Measurements from ENCODE around the gene TMED3. TPM values are rescaled to one million over a fixed set of nuclear protein-coding genes. Genes with fewer than 3 reads are reported as not detected.
"Not testable (repeated sequence)": the region's sequence is repeated elsewhere in the genome, so short reads cannot be mapped to it uniquely, and the experiment has no call there.

The TMED3 gene
- total RNA-seq, 2 experiments from 2014 or later, result 40.1 to 41.4 TPM

GRCh38 chr15:79315623-79316328 is 4.9 kb downstream of the TMED3 start:
- TF ChIP-seq CTCF (IDR thresholded peaks at IDR 0.05), result no peak
- DNase-seq, result no peak
- CTCF ChIA-PET, result no interaction called here
- intact Hi-C loops (cut with micrococcal nuclease), result no loop called here
- POLR2A ChIA-PET, result no interaction called here
- Mint-ChIP-seq H3K9me3 (no peaks in the 10 kb centered on the region), H3K27ac (no peak overlapping the region), H3K27me3 (no peaks in the 10 kb centered on the region), H3K4me1 (ENCODE audit: low read depth) (peaks cover 56% of the 10 kb centered on the region), H3K4me3 (no peak overlapping the region), H3K36me3 (ENCODE audit: low read depth) (peaks cover 77% of the 10 kb centered on the region)
- ATAC-seq, result no peak

- DNase-seq (no peak), ATAC-seq (no peak)
- no peaks in the 10 kb centered on the region for H3K9me3 Mint-ChIP-seq
- ChIA-PET POLR2A (no interaction called here), CTCF (no interaction called here)
- H3K36me3 Mint-ChIP-seq (ENCODE audit: low read depth), result peaks cover 86% of the 10 kb centered on the region
- no peaks in the 10 kb centered on the region for H3K27me3 Mint-ChIP-seq
- intact Hi-C loops (cut with micrococcal nuclease), result no loop called here
- H3K4me3 Mint-ChIP-seq, result no peak overlapping the region
- H3K27ac Mint-ChIP-seq, result no peak overlapping the region
- TF ChIP-seq CTCF (IDR thresholded peaks at IDR 0.05), result no peak
- H3K4me1 Mint-ChIP-seq (ENCODE audit: low read depth), result peaks cover 53% of the 10 kb centered on the region
Measured at GRCh38 chr15:79316864-79317263, 6.0 kb downstream of the TMED3 start.

- intact Hi-C loops (cut with micrococcal nuclease); H3K27me3 Mint-ChIP-seq; ATAC-seq; H3K9me3 Mint-ChIP-seq; H3K27ac Mint-ChIP-seq; DNase-seq; POLR2A ChIA-PET; H3K4me3 Mint-ChIP-seq; CTCF ChIA-PET: not testable (repeated sequence)
- H3K36me3 Mint-ChIP-seq (ENCODE audit: low read depth), result peaks cover 75% of the 10 kb centered on the region
- H3K4me1 Mint-ChIP-seq (ENCODE audit: low read depth), result peaks cover 28% of the 10 kb centered on the region
Measured at GRCh38 chr15:79319973-79320372, 9.1 kb downstream of the TMED3 start.

GRCh38 chr15:79321876-79322275 is 11.0 kb downstream of the TMED3 start:
- Mint-ChIP-seq H3K27ac (no peak overlapping the region), H3K36me3 (ENCODE audit: low read depth) (peaks cover 74% of the 10 kb centered on the region), H3K9me3 (no peaks in the 10 kb centered on the region), H3K4me3 (no peak overlapping the region), H3K4me1 (ENCODE audit: low read depth) (peaks cover 14% of the 10 kb centered on the region), H3K27me3 (no peaks in the 10 kb centered on the region)
- CTCF ChIA-PET, result interaction anchor here (0.9 kb wide), 1 partner anchor 18 kb away, joined by 3 read pairs; no protein-coding TSS in a partner anchor
- TF ChIP-seq CTCF (IDR thresholded peaks at IDR 0.05), result no peak
- intact Hi-C loops (cut with micrococcal nuclease), result no loop called here
- no peak for ATAC-seq
- DNase-seq, result no peak
- POLR2A ChIA-PET, result no interaction called here

- DNase-seq, result no peak
- no peaks in the 10 kb centered on the region for H3K9me3 Mint-ChIP-seq
- peaks cover 13% of the 10 kb centered on the region for H3K4me1 Mint-ChIP-seq (ENCODE audit: low read depth)
- no peak overlapping the region for H3K4me3 Mint-ChIP-seq
- ChIA-PET CTCF (interaction anchor here (0.9 kb wide), 2 partner anchors 18 kb away, joined by 3 read pairs; no protein-coding TSS in a partner anchor), POLR2A (no interaction called here)
- H3K27me3 Mint-ChIP-seq, result no peaks in the 10 kb centered on the region
- no peak overlapping the region for H3K27ac Mint-ChIP-seq
- peaks cover 73% of the 10 kb centered on the region for H3K36me3 Mint-ChIP-seq (ENCODE audit: low read depth)
- intact Hi-C loops (cut with micrococcal nuclease), result no loop called here
- TF ChIP-seq CTCF (IDR thresholded peaks at IDR 0.05), result no peak
- ATAC-seq, result no peak
Measured at GRCh38 chr15:79322306-79322705, 11.4 kb downstream of the TMED3 start.

Measured in activated CD8-positive, alpha-beta T cell treated with anti-CD3 and anti-CD28 coated beads for 36 hours (primary cell).